K562 (cell line): ENCODE measurements around the gene FREM3. TPM values are rescaled to one million over a fixed set of nuclear protein-coding genes. Genes with fewer than 3 reads are reported as not detected.

ENCODE experiments used
- ATAC-seq: fragments of 200-7000 bp; cut with Tn5 transposase; 3 replicates; pipeline ENCODE4 v1.9.1; 2020; ENCODE audit warnings: moderate library complexity
- BruUV-seq: library from RNA; stranded (reverse); fragments of 400-500 nt; replicated peaks from 2 replicates; lab custom pipeline; 2021; lab: Mats Ljungman, UMichigan
- CTCF ChIA-PET: fragments of 300-600 bp; formaldehyde crosslinking; extraction: SDS; loops from one replicate; lab custom pipeline; 2021; ENCODE audit warnings: low intra/inter-chr PET ratio; lab: Yijun Ruan, JAX
- POLR2A ChIA-PET: fragments of 300-600, 350-650 bp; sonication (Branson Sonifier 250); formaldehyde crosslinking; extraction: SDS; loops from one replicate; lab custom pipeline; 2021; ENCODE audit warnings: antibody characterized with exemption, inconsistent platforms; lab: Yijun Ruan, JAX
- DNase-seq, 4 experiments: peaks; one replicate each; pipeline versions ENCODE4 v3.0.0 to v3.0.0-alpha.2; 2011 to 2018; ENCODE audit warnings: low spot score in 3 of 4, mixed read lengths in 3 of 4; ENCODE audit errors: extremely low read depth in 1 of 4
- FAIRE-seq: peaks from 2 replicates; lab custom pipeline; 2011; peaks lifted over from hg19 to GRCh38; lab: Jason Lieb, UNC
- H2AFZ ChIP-seq: 2 replicates; pipeline ENCODE4 v1.6.0; 2011; ENCODE audit warnings: low read depth, low read length, control low read depth, inconsistent platforms
- H3K27ac ChIP-seq: fragments of 200-600 bp; 3 replicates; pipeline ENCODE4 v1.8.0; 2011; ENCODE audit warnings: low read depth, mild to moderate bottlenecking, control low read depth, inconsistent platforms, low read length, moderate library complexity, mixed read lengths; ENCODE audit errors: extremely low read depth
- H3K27me3 ChIP-seq, 2 experiments: fragments of 300-600 bp in 1 of 2; 2 replicates in 1 of 2; 3 replicates in 1 of 2; pipeline versions ENCODE4 v1.6.0 to v1.8.0; 2011; ENCODE audit warnings: inconsistent platforms in 2 of 2, low read length in 2 of 2, mild to moderate bottlenecking in 1 of 2, mixed read lengths in 1 of 2, moderate library complexity in 1 of 2; ENCODE audit not compliant: control insufficient read depth in 2 of 2, insufficient read depth in 2 of 2
- H3K36me3 ChIP-seq: fragments of 300-600 bp; 3 replicates; pipeline ENCODE4 v1.8.0; 2011; ENCODE audit warnings: mild to moderate bottlenecking, low read length, inconsistent platforms; ENCODE audit not compliant: control insufficient read depth, insufficient read depth
- H3K4me1 ChIP-seq, 2 experiments: fragments of 200-600 bp in 1 of 2; replicated peaks in 1 of 2; 2 replicates in 1 of 2; 3 replicates in 1 of 2; pipeline versions ENCODE4 v1.5.1 to v1.8.0; 2011; ENCODE audit warnings: inconsistent platforms in 2 of 2, low read length in 2 of 2, mild to moderate bottlenecking in 1 of 2, mixed read lengths in 1 of 2, moderate library complexity in 1 of 2; ENCODE audit not compliant: control insufficient read depth in 2 of 2, insufficient read depth in 2 of 2
- H3K4me2 ChIP-seq: 2 replicates; pipeline ENCODE4 v1.6.1; 2011; ENCODE audit warnings: low read length, control low read depth, inconsistent platforms, mixed read lengths; ENCODE audit not compliant: insufficient read depth
- H3K4me3 ChIP-seq: fragments of 200-600 bp; sonication (generic), shearing (Covaris generic); 2 replicates; pipeline ENCODE4 v1.5.1; 2016; ENCODE audit warnings: control low read depth, inconsistent platforms
- H3K79me2 ChIP-seq: fragments of 200-600 bp; 3 replicates; pipeline ENCODE4 v1.8.0; 2011; ENCODE audit warnings: low read length, inconsistent platforms; ENCODE audit not compliant: control insufficient read depth, insufficient read depth
- H3K9ac ChIP-seq, 2 experiments: 2 replicates each; pipeline versions ENCODE4 v1.6.0 to v1.6.1; 2011; ENCODE audit warnings: low read depth in 2 of 2, low read length in 2 of 2, control low read depth in 1 of 2, inconsistent platforms in 1 of 2, mild to moderate bottlenecking in 1 of 2, mixed read lengths in 1 of 2; ENCODE audit not compliant: insufficient read depth in 1 of 2
- H3K9me1 ChIP-seq: one replicate; pipeline ENCODE4 v1.6.0; 2011; ENCODE audit warnings: inconsistent platforms, mild to moderate bottlenecking, low read length, moderate library complexity; ENCODE audit not compliant: control insufficient read depth, insufficient read depth
- H3K9me3 ChIP-seq: replicated peaks from 2 replicates; pipeline ENCODE4 v1.5.1; 2011; ENCODE audit warnings: low read depth, low read length, inconsistent platforms; ENCODE audit not compliant: control insufficient read depth, insufficient read depth
- H4K20me1 ChIP-seq: replicated peaks from 2 replicates; pipeline ENCODE4 v1.6.1; 2011; ENCODE audit warnings: low read length, inconsistent platforms, mixed read lengths; ENCODE audit not compliant: control insufficient read depth, insufficient read depth
- NCOA6 ChIP-seq: fragments of 450-650 bp; IDR thresholded peaks from 2 replicates; pipeline ENCODE4 v1.6.1; 2017; ENCODE audit warnings: mild to moderate bottlenecking
- NFIC ChIP-seq: fragments of 450-650 bp; IDR thresholded peaks from 2 replicates; pipeline ENCODE4 v1.6.1; 2017; ENCODE audit warnings: mild to moderate bottlenecking, inconsistent platforms
- ZFPM2 ChIP-seq: fragments of 250-450 bp; sonication (Bioruptor Pico); IDR thresholded peaks from 2 replicates; pipeline ENCODE4 v1.5.1; 2022; ENCODE audit warnings: mild to moderate bottlenecking
- WGBS: fragments of 100-300 bp; shearing (Covaris generic); methylation state at CpG from one replicate; pipeline ENCODE4 v1.1.6; 2016; ENCODE audit warnings: low coverage, mixed read lengths; ENCODE audit not compliant: insufficient coverage; ENCODE audit errors: missing lambda C conversion rate; 5-methylcytosine and 5-hydroxymethylcytosine counted together
- in situ Hi-C: fragments of 300-500 bp; cut with MboI; formaldehyde crosslinking; loops from 4 replicates; pipeline ENCODE4 v1.15.0; 2018; ENCODE audit warnings: inconsistent platforms, mixed read lengths
- intact Hi-C: fragments of 100-400 bp; cut with micrococcal nuclease; formaldehyde crosslinking; loops from 2 replicates; pipeline ENCODE4 v1.14.2; 2022
- polyA plus RNA-seq, 8 experiments: library from polyadenylated mRNA; depleted of rRNA in 4 of 8; stranded (reverse) in 5 of 8; unstranded in 3 of 8; fragments of >200 nt; fragmentation: Nextera tagmentation in 2 of 8; fragmentation: Illumina TruSeq in 1 of 8; extraction: Ambion mirVana in 2 of 8; extraction: Trizol in 1 of 8; gene quantifications; 2 replicates each; pipeline versions ENCODE4 v1.2.1 to v1.2.3, GENCODE V29; 2011 to 2014; ENCODE audit warnings: inconsistent platforms in 1 of 8, missing spikeins in 1 of 8
- total RNA-seq, 7 experiments: library from RNA; depleted of rRNA in 6 of 7; stranded (reverse); fragments of >200 nt in 6 of 7; fragmentation: Illumina TruSeq in 2 of 7; extraction: Trizol in 2 of 7; gene quantifications; 2 replicates each; pipeline versions ENCODE4 v1.2.1 to v1.2.3, GENCODE V29; 2011 to 2021; ENCODE audit warnings: low replicate concordance in 1 of 7
- TF ChIP-seq, protein P1 (sequence below): fragments of 450-650 bp; formaldehyde crosslinking; IDR thresholded peaks from 2 replicates; pipeline ENCODE4 v1.4.0; 2020; ENCODE audit warnings: mild to moderate bottlenecking, moderate library complexity

Gene FREM3
- total and polyA plus RNA-seq, 9 of the 15 experiments (the other 6 are each of a cell fraction or from before 2014, with no cell fraction given), result not detected

DNA sequence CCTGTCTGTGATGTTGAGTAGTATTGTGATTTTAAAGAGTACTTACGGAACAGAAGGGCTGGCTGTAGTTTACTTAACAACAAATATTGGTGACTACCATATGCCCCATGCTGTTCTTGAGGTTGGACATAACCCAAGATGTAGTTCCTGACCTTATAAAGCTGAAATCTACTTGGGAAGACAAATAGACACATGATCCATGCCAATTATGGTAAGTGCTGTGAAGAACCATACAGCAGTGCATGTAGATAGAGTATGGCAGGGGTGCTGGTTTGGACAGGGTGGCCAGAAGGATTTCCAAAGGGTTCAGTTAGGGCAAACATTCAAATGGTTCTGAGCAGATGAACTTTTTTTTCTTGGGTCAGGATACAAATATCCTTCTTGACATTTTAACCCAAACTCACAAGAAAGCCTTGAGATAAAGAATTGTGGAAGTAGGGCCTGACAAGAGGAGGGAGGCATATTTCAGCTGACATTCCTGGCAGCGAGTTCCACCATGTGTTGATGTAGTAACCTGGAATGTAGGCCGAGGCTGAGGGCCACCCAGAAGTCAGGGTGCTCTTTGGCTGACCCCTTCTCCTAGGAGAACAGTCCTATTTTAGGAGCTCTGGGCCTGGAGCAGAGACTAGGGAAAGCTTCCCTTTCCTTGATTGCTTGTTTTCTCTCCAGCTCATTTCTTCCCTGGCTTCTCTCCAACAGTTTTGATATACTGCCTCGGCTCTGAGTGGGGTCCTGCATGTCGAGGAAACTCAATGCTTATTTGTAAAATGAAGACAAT is 74.2 kb downstream of the FREM3 start:
- Histone ChIP-seq H3K9ac (no peak overlapping the region), H3K9me1 (no peaks in the 10 kb centered on the region), H3K9me3 (no peaks in the 10 kb centered on the region), H2AFZ (no peak overlapping the region), H4K20me1 (no peaks in the 10 kb centered on the region), H3K27me3 (no peaks in the 10 kb centered on the region; a peak in 2 of 5 replicates), H3K27ac (no peak overlapping the region), H3K4me2 (no peak overlapping the region), H3K79me2 (no peaks in the 10 kb centered on the region)
- CTCF ChIA-PET, result no interaction called here
- WGBS, result 0% methylated on average over 5 of the region's 5 CpGs
- BruUV-seq, result no TSS peak
- DNase-seq, result no peak
- TF ChIP-seq ZFPM2 (CRISPR knock-in tag), result no peak
- TF ChIP-seq, protein P1, sequence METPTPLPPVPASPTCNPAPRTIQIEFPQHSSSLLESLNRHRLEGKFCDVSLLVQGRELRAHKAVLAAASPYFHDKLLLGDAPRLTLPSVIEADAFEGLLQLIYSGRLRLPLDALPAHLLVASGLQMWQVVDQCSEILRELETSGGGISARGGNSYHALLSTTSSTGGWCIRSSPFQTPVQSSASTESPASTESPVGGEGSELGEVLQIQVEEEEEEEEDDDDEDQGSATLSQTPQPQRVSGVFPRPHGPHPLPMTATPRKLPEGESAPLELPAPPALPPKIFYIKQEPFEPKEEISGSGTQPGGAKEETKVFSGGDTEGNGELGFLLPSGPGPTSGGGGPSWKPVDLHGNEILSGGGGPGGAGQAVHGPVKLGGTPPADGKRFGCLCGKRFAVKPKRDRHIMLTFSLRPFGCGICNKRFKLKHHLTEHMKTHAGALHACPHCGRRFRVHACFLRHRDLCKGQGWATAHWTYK, result no peak
- TF ChIP-seq, all 486 proteins: peak for 0
- ATAC-seq (no peak), FAIRE-seq (no peak)
- no peaks in the 10 kb centered on the region for H3K4me1 ChIP-seq
- no peaks in the 10 kb centered on the region for H3K36me3 ChIP-seq
- no peak overlapping the region for H3K4me3 ChIP-seq
- POLR2A ChIA-PET, result no interaction called here
- intact Hi-C loops (no loop called here), in situ Hi-C loops (no loop called here)

GRCh38 chr4:143625632-143626031 is 74.8 kb downstream of the FREM3 start:
- no peak for FAIRE-seq
- Histone ChIP-seq H2AFZ (no peak overlapping the region), H3K27me3 (no peaks in the 10 kb centered on the region; a peak in 2 of 5 replicates), H3K4me1 (no peaks in the 10 kb centered on the region), H3K36me3 (no peaks in the 10 kb centered on the region), H3K9me3 (no peaks in the 10 kb centered on the region), H3K9ac (no peak overlapping the region), H4K20me1 (no peaks in the 10 kb centered on the region), H3K9me1 (no peaks in the 10 kb centered on the region), H3K4me2 (no peak overlapping the region), H3K4me3 (no peak overlapping the region), H3K27ac (no peak overlapping the region), H3K79me2 (no peaks in the 10 kb centered on the region)
- 0% methylated on average over 4 of the region's 4 CpGs for WGBS
- peak; percentile 76 for TF ChIP-seq NFIC
- TF ChIP-seq NCOA6, result no peak
- in situ Hi-C loops, result no loop called here
- ChIA-PET CTCF (no interaction called here), POLR2A (no interaction called here)
- intact Hi-C loops, result no loop called here
- DNase-seq, result no peak
- BruUV-seq, result no TSS peak
- ATAC-seq, result no peak
